Hepatocyte (in vitro differentiated cells): ENCODE results near the gene YTHDF2. TPM values are rescaled to one million over a fixed set of nuclear protein-coding genes. Genes with fewer than 3 reads are reported as not detected.

Experiments used
- DNase-seq: peaks from one replicate; pipeline ENCODE4 v3.0.0-alpha.2; 2016; ENCODE audit warnings: low spot score
- H2AFZ ChIP-seq: fragments of 200-600 bp; sonication (generic); 2 replicates; pipeline ENCODE4 v1.6.0; 2016; ENCODE audit warnings: antibody characterized with exemption, mild to moderate bottlenecking
- H3K27ac ChIP-seq: fragments of 200-600 bp; sonication (generic); 2 replicates; pipeline ENCODE4 v1.5.1; 2016; ENCODE audit warnings: mild to moderate bottlenecking
- H3K27me3 ChIP-seq: fragments of 200-600 bp; sonication (generic); 2 replicates; pipeline ENCODE4 v1.6.1; 2016
- H3K36me3 ChIP-seq: fragments of 200-600 bp; sonication (generic); replicated peaks from 2 replicates; pipeline ENCODE4 v1.5.1; 2016; ENCODE audit warnings: low read depth; ENCODE audit not compliant: insufficient read depth
- H3K4me1 ChIP-seq: fragments of 200-600 bp; sonication (generic); 2 replicates; pipeline ENCODE4 v1.5.1; 2016; ENCODE audit warnings: mild to moderate bottlenecking, moderate library complexity; ENCODE audit not compliant: insufficient read depth
- H3K4me2 ChIP-seq: fragments of 200-600 bp; sonication (generic); 2 replicates; pipeline ENCODE4 v1.6.0; 2016
- H3K4me3 ChIP-seq: fragments of 200-600 bp; sonication (generic); 2 replicates; pipeline ENCODE4 v1.5.1; 2016; ENCODE audit warnings: mild to moderate bottlenecking
- H3K79me2 ChIP-seq: fragments of 200-600 bp; sonication (generic); 2 replicates; pipeline ENCODE4 v1.6.0; 2017; ENCODE audit warnings: mild to moderate bottlenecking
- H3K9me2 ChIP-seq: fragments of 200-600 bp; sonication (generic); replicated peaks from 2 replicates; pipeline ENCODE4 v1.6.0; 2017; ENCODE audit warnings: mild to moderate bottlenecking; ENCODE audit not compliant: insufficient read depth
- H3K9me3 ChIP-seq: fragments of 200-600 bp; sonication (generic); 2 replicates; pipeline ENCODE4 v1.5.1; 2016; ENCODE audit warnings: low read depth, mild to moderate bottlenecking
- H4K20me1 ChIP-seq: fragments of 200-600 bp; sonication (generic); 2 replicates; pipeline ENCODE4 v1.6.0; 2016; ENCODE audit warnings: mild to moderate bottlenecking; ENCODE audit not compliant: insufficient read depth, poor library complexity, severe bottlenecking
- EZH2 ChIP-seq: fragments of 200-600 bp; sonication (generic); IDR thresholded peaks from 2 replicates; pipeline ENCODE4 v1.6.1; 2016; ENCODE audit warnings: antibody characterized with exemption, mild to moderate bottlenecking, borderline replicate concordance
- EZH2phosphoT487 ChIP-seq: fragments of 200-600 bp; sonication (generic); IDR thresholded peaks from one replicate; pipeline ENCODE4 v1.6.1; 2018; ENCODE audit warnings: antibody characterized with exemption, mild to moderate bottlenecking, low read depth, moderate library complexity; ENCODE audit not compliant: unreplicated experiment, severe bottlenecking
- WGBS: methylation state at CpG from one replicate; pipeline ENCODE4 v1.1.6; 2016; ENCODE audit warnings: low lambda C conversion rate; ENCODE audit errors: missing lambda C conversion rate; 5-methylcytosine and 5-hydroxymethylcytosine counted together
- polyA plus RNA-seq: library from polyadenylated mRNA; unstranded; fragments of >200 nt; fragmentation: Nextera tagmentation; extraction: Ambion mirVana; gene quantifications from 2 replicates; pipeline ENCODE4 v1.2.1, GENCODE V29; 2016
- total RNA-seq: library from RNA; depleted of rRNA; stranded (reverse); fragments of >200 nt; gene quantifications from 2 replicates; pipeline ENCODE4 v1.2.3, GENCODE V29; 2014
- TF ChIP-seq, protein P1 (sequence below): fragments of 200-600 bp; sonication (generic); IDR thresholded peaks from 2 replicates; pipeline ENCODE4 v1.5.1; 2016; ENCODE audit warnings: antibody characterized with exemption, mild to moderate bottlenecking; ENCODE audit not compliant: poor library complexity

The YTHDF2 gene
- total and polyA plus RNA-seq, 2 experiments from 2014 or later: 71.9 to 83.3 TPM

DNA sequence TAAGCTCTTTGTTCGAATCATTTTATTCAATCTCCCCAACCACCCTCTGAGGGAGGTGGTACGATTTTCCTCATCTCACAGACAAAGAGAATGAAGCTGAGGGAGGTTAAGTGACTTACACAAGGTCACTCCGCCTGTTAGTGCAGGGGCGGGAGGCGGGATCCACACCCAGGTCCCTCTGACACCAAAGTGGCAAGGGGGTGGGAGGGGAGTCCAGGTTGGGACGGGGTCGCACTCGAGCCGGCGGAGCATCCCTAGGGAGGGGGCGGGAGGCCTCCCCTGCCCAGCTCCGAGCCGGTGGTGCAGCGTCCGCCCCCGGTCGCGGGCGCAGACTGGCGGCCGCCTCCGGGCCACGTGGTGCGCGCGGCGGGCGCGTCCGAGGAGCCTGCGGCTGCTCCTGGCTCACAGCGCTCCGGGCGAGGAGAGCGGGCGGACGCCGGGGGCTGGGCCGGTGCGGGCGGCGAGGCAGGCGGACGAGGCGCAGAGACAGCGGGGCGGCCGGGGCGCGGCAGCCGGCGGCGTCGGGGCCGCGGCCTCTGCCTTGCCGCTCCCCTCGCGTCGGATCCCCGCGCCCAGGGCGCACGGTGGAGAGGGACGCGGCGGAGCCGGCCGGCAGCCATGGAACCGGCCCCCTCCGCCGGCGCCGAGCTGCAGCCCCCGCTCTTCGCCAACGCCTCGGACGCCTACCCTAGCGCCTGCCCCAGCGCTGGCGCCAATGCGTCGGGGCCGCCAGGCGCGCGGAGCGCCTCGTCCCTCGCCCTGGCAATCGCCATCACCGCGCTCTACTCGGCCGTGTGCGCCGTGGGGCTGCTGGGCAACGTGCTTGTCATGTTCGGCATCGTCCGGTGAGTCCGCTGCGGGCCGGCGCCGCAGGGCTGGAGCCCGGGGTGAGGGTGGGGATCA, 75.3 kb downstream of the YTHDF2 start, which contains the start of gene OPRD1:
Gene OPRD1, plus strand, starts transcription at position 405 of the 903 bp plus-strand sequence. Its CDS starts 214 bp downstream, at position 619.
- Histone ChIP-seq H3K36me3 (no peaks in the 10 kb centered on the region), H4K20me1 (no peaks in the 10 kb centered on the region), H3K79me2 (no peaks in the 10 kb centered on the region), H3K9me2 (no peaks in the 10 kb centered on the region), H3K4me1 (no peaks in the 10 kb centered on the region), H3K27me3 (peaks cover 43% of the 10 kb centered on the region), H3K4me2 (peak within 1 kb of the TSS; percentile 67), H3K9me3 (no peaks in the 10 kb centered on the region), H3K4me3 (no peak within 1 kb of the TSS), H3K27ac (no peak within 1 kb of the TSS), H2AFZ (no peak within 1 kb of the TSS)
- TF ChIP-seq EZH2phosphoT487 (no peak), EZH2 (no peak)
- TF ChIP-seq, protein P1, sequence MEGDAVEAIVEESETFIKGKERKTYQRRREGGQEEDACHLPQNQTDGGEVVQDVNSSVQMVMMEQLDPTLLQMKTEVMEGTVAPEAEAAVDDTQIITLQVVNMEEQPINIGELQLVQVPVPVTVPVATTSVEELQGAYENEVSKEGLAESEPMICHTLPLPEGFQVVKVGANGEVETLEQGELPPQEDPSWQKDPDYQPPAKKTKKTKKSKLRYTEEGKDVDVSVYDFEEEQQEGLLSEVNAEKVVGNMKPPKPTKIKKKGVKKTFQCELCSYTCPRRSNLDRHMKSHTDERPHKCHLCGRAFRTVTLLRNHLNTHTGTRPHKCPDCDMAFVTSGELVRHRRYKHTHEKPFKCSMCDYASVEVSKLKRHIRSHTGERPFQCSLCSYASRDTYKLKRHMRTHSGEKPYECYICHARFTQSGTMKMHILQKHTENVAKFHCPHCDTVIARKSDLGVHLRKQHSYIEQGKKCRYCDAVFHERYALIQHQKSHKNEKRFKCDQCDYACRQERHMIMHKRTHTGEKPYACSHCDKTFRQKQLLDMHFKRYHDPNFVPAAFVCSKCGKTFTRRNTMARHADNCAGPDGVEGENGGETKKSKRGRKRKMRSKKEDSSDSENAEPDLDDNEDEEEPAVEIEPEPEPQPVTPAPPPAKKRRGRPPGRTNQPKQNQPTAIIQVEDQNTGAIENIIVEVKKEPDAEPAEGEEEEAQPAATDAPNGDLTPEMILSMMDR: no peak
- WGBS: 10% methylated on average over 53 of the region's 108 CpGs
- no peak for DNase-seq

DNA sequence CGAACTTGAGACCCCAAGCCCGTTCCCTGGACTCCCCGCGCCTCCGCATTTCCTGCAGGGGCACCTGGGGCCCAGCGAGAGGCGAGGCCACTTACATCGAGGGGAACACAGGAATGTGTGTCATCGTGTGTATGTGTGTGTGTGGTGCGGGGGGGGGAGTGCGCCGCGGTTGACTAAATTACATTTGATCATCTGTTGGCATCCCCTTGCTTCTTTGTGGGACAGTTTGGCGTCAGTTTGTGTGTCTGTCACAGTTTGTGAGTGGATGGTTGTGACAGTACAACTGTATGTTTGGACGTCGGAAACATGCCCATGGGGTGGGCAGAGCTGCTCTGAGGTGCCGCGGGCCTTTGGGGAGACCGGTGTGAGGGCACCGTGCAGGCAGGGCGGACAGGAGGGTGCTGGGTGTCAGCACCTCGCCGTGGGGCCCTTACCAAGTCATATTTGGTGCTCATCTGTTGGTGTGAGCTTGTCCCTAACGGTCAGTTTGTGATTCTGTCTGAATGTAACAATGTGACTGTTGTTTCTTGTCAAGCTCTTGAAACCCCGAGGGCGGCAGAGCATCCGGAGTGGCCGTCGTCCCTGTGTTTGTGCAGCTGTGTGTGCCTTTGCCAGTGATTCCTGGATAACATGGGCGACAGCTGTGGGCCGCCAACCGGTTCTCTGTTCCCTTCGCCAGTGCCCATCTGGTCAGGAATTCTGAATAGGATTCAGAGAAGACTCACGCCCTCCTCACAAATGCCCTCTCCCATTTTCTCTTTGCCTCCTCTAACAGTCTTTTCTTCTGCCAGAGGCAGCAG, 76.1 kb downstream of the YTHDF2 start:
- Histone ChIP-seq H3K79me2 (no peaks in the 10 kb centered on the region), H3K4me3 (no peak overlapping the region), H3K9me2 (no peaks in the 10 kb centered on the region), H3K4me1 (no peaks in the 10 kb centered on the region), H3K27ac (no peak overlapping the region), H4K20me1 (no peaks in the 10 kb centered on the region), H3K9me3 (no peaks in the 10 kb centered on the region), H3K36me3 (no peaks in the 10 kb centered on the region), H3K27me3 (peaks cover 43% of the 10 kb centered on the region), H2AFZ (no peak overlapping the region), H3K4me2 (peak overlapping the region; percentile 67)
- 63% methylated on average over 28 of the region's 34 CpGs for WGBS
- TF ChIP-seq EZH2phosphoT487 (no peak), EZH2 (no peak)
- no peak for DNase-seq

GRCh38 chr1:28813931-28814465, 77.3 kb downstream of the YTHDF2 start:
- Histone ChIP-seq H3K9me2 (no peaks in the 10 kb centered on the region), H2AFZ (no peak overlapping the region), H3K4me2 (no peak overlapping the region), H3K27me3 (peaks cover 43% of the 10 kb centered on the region), H3K9me3 (no peaks in the 10 kb centered on the region), H3K79me2 (no peaks in the 10 kb centered on the region), H3K4me1 (no peaks in the 10 kb centered on the region), H3K36me3 (no peaks in the 10 kb centered on the region), H4K20me1 (no peaks in the 10 kb centered on the region), H3K27ac (no peak overlapping the region), H3K4me3 (no peak overlapping the region)
- DNase-seq: no peak
- 85% methylated on average over 15 of the region's 15 CpGs for WGBS
- no peak for TF ChIP-seq EZH2
- no peak for TF ChIP-seq EZH2phosphoT487
- TF ChIP-seq, protein P1: no peak
